PC-9 (cell line): ENCODE measurements around the gene FGF12. TPM values are rescaled to one million over a fixed set of nuclear protein-coding genes. Genes with fewer than 3 reads are reported as not detected.
"Not testable (repeated sequence)": the region's sequence is repeated elsewhere in the genome, so short reads cannot be mapped to it uniquely, and the experiment has no call there.

Experiments
- BruUV-seq: library from RNA; stranded (reverse); fragments of 400-500 nt; replicated peaks from 2 replicates; lab custom pipeline; 2021; lab: Mats Ljungman, UMichigan
- CTCF ChIA-PET: fragments of 300-600 bp; sonication (Branson Sonifier 250); formaldehyde crosslinking; loops from one replicate; lab custom pipeline; 2022; ENCODE audit warnings: antibody characterized with exemption; lab: Charles Lee
- POLR2A ChIA-PET: fragments of 300-600 bp; sonication (Branson Sonifier 250); formaldehyde crosslinking; loops from one replicate; lab custom pipeline; 2022; ENCODE audit warnings: antibody characterized with exemption; ENCODE audit not compliant: unreplicated experiment; lab: Charles Lee
- DNase-seq, 2 experiments: peaks; one replicate each; pipeline versions ENCODE4 v3.0.0 to v3.0.0-alpha.2; 2015 to 2022; ENCODE audit warnings: mixed read lengths in 1 of 2
- H2AFZ ChIP-seq: fragments of 200-600 bp; sonication (generic); 2 replicates; pipeline ENCODE4 v1.8.1; 2017; ENCODE audit warnings: antibody characterized with exemption
- H3F3A ChIP-seq: fragments of 200-600 bp; sonication (generic); 2 replicates; pipeline ENCODE4 v1.8.1; 2017; ENCODE audit warnings: antibody characterized with exemption, mild to moderate bottlenecking, low read depth; ENCODE audit not compliant: insufficient read depth
- H3K27ac ChIP-seq: fragments of 200-600 bp; sonication (generic); 2 replicates; pipeline ENCODE4 v1.6.1; 2016; ENCODE audit warnings: mixed run types
- H3K27me3 ChIP-seq: fragments of 200-600 bp; sonication (generic); 2 replicates; pipeline ENCODE4 v1.6.1; 2016; ENCODE audit warnings: low read depth, mixed run types; ENCODE audit not compliant: insufficient read depth
- H3K36me3 ChIP-seq: fragments of 200-600 bp; sonication (generic); 2 replicates; pipeline ENCODE4 v1.6.1; 2016; ENCODE audit warnings: low read depth, mixed run types
- H3K4me1 ChIP-seq: fragments of 200-600 bp; sonication (generic); replicated peaks from 2 replicates; pipeline ENCODE4 v1.6.1; 2016; ENCODE audit warnings: mixed run types; ENCODE audit not compliant: insufficient read depth
- H3K4me2 ChIP-seq: fragments of 200-600 bp; sonication (generic); 2 replicates; pipeline ENCODE4 v1.6.1; 2017; ENCODE audit warnings: mixed run types
- H3K4me3 ChIP-seq: fragments of 200-600 bp; sonication (generic); 2 replicates; pipeline ENCODE4 v1.6.1; 2016; ENCODE audit warnings: mixed run types
- H3K79me2 ChIP-seq: fragments of 200-600 bp; sonication (generic); 2 replicates; pipeline ENCODE4 v1.6.1; 2017; ENCODE audit warnings: low read depth, mixed run types
- H3K9me2 ChIP-seq: fragments of 200-600 bp; sonication (generic); 2 replicates; pipeline ENCODE4 v1.8.1; 2017; ENCODE audit warnings: mild to moderate bottlenecking; ENCODE audit not compliant: insufficient read depth
- H3K9me3 ChIP-seq: fragments of 200-600 bp; sonication (generic); 2 replicates; pipeline ENCODE4 v1.8.1; 2016; ENCODE audit warnings: low read depth; ENCODE audit not compliant: insufficient read depth
- H4K20me1 ChIP-seq: fragments of 200-600 bp; sonication (generic); 2 replicates; pipeline ENCODE4 v1.8.1; 2017; ENCODE audit not compliant: insufficient read depth
- EZH2 ChIP-seq: fragments of 200-600 bp; sonication (generic); IDR thresholded peaks from 2 replicates; pipeline ENCODE4 v1.8.0; 2017; ENCODE audit warnings: antibody characterized with exemption, low read depth
- intact Hi-C: fragments of 100-400 bp; cut with micrococcal nuclease; formaldehyde crosslinking; loops from one replicate; pipeline ENCODE4 v1.10.0; 2022; ENCODE audit not compliant: unreplicated experiment
- total RNA-seq: library from RNA; stranded (reverse); gene quantifications from 2 replicates; pipeline ENCODE4 v1.2.3, GENCODE V29; 2021
- TF ChIP-seq, protein P1 (sequence below): fragments of 200-600 bp; sonication (generic); conservative IDR thresholded peaks from 2 replicates; pipeline ENCODE4 v1.6.1; 2017; ENCODE audit warnings: mixed run types, antibody characterized with exemption, mild to moderate bottlenecking, moderate library complexity

The FGF12 gene
- total RNA-seq, 1 experiment from 2014 or later = 10.9 TPM

DNA sequence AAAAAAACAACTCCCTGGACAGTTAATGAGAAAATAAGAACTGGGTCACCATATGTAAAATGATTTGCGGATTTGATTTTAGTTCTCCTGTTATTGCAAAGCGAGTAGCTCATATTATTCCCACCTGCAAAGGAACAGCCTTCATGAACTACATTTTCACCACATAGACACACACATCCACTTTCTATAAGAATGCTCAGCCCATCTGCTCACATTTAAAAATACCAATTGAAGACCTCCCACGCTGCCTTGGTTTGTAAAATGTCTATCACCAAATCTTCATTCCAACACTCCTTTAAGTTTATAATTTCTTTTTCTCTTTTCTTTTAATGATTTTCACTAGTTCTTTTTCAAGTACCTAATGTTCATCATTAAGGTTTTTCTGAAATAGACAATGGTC is 148.6 kb downstream of the FGF12 start:
- Histone ChIP-seq H4K20me1 (no peaks in the 10 kb centered on the region), H3K9me3 (no peaks in the 10 kb centered on the region), H2AFZ (no peak overlapping the region), H3K27ac (no peak overlapping the region), H3K4me3 (no peak overlapping the region), H3K36me3 (no peaks in the 10 kb centered on the region), H3K4me2 (no peak overlapping the region), H3K4me1 (no peaks in the 10 kb centered on the region), H3K79me2 (no peaks in the 10 kb centered on the region), H3K27me3 (no peaks in the 10 kb centered on the region), H3K9me2 (no peaks in the 10 kb centered on the region), H3F3A (no peaks in the 10 kb centered on the region)
- DNase-seq = no peak
- TF ChIP-seq, protein P1, sequence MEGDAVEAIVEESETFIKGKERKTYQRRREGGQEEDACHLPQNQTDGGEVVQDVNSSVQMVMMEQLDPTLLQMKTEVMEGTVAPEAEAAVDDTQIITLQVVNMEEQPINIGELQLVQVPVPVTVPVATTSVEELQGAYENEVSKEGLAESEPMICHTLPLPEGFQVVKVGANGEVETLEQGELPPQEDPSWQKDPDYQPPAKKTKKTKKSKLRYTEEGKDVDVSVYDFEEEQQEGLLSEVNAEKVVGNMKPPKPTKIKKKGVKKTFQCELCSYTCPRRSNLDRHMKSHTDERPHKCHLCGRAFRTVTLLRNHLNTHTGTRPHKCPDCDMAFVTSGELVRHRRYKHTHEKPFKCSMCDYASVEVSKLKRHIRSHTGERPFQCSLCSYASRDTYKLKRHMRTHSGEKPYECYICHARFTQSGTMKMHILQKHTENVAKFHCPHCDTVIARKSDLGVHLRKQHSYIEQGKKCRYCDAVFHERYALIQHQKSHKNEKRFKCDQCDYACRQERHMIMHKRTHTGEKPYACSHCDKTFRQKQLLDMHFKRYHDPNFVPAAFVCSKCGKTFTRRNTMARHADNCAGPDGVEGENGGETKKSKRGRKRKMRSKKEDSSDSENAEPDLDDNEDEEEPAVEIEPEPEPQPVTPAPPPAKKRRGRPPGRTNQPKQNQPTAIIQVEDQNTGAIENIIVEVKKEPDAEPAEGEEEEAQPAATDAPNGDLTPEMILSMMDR = no peak
- no peak for TF ChIP-seq EZH2
- ChIA-PET CTCF (no interaction called here), POLR2A (no interaction called here)
- intact Hi-C loops = no loop called here
- BruUV-seq = no TSS peak

DNA sequence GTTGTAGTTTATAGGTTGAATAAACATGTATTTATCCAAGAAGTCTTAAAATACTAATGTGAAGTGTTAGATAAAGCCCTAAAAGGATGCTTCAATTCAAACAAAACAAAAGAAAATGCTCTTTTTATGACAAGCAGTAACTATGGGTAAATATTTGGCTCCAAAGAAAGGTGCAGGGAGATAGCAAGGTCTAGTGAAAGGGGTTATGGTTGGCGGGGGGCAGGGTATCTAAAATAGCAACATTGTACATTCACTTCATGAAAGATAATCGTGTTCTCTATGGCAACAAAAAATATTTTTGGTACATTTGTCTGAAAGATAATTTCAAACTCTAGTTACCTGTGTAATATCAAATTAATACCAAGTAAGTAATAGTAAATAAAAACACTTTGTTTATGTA is 149.5 kb downstream of the FGF12 start:
- ChIA-PET CTCF (no interaction called here), POLR2A (no interaction called here)
- no peaks in the 10 kb centered on the region for H3F3A ChIP-seq
- H3K9me3 ChIP-seq = no peaks in the 10 kb centered on the region
- TF ChIP-seq, protein P1 = no peak
- TF ChIP-seq EZH2 = no peak
- no peaks in the 10 kb centered on the region for H3K9me2 ChIP-seq
- H4K20me1 ChIP-seq = no peaks in the 10 kb centered on the region
- no peaks in the 10 kb centered on the region for H3K27me3 ChIP-seq
- H3K27ac ChIP-seq = no peak overlapping the region
- H3K36me3 ChIP-seq = no peaks in the 10 kb centered on the region
- no peaks in the 10 kb centered on the region for H3K79me2 ChIP-seq
- H3K4me2 ChIP-seq = no peak overlapping the region
- no peak for DNase-seq
- no TSS peak for BruUV-seq
- no peaks in the 10 kb centered on the region for H3K4me1 ChIP-seq
- H3K4me3 ChIP-seq = no peak overlapping the region
- H2AFZ ChIP-seq = no peak overlapping the region
- intact Hi-C loops = no loop called here

DNA sequence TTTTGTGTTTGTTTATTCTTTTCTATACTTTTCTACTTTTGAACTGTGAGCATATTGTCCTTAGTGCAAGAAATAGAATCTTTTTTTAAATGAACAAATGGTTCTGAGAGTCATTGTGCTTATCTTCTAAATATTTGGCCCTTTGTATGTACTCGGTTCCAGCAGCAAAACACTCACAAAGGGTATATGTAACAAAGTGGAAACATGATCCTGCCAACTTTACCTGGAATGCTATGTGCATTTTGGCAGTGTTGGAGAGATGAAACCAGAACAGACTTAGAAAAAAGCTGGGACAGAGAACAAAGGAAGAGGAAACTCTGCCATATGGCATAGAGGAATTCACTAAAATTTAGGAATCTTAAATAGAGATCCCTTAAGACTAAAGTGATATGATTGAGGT is 150.1 kb downstream of the FGF12 start:
- CTCF ChIA-PET = no interaction called here

DNA sequence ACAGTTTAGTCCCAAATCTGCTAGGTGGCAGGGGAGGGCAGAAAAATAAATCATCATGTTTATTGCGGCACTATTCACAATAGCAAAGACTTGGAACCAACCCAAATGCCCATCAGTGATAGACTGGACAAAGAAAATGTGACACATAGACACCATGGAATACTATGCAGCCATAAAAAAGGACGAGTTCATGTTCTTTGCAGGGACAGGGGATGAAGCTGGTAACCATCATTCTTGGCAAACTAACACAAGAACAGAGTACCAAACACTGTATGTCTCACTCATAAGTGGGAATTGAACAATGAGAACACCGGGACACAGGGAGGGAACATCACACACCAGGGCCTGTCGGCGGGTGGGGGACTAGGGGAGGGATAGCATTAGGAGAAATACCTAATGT is 150.6 kb downstream of the FGF12 start:
- H3K79me2 ChIP-seq, H3K9me3 ChIP-seq, POLR2A ChIA-PET, H3K9me2 ChIP-seq, H3K27ac ChIP-seq, CTCF ChIA-PET, BruUV-seq, H4K20me1 ChIP-seq, H3F3A ChIP-seq, H2AFZ ChIP-seq, H3K4me3 ChIP-seq, H3K27me3 ChIP-seq, DNase-seq, intact Hi-C loops, H3K4me1 ChIP-seq, H3K4me2 ChIP-seq, H3K36me3 ChIP-seq: not testable (repeated sequence)

More for the DNA sequence above, 150.1 kb downstream of the FGF12 start:
- intact Hi-C loops = no loop called here
- POLR2A ChIA-PET = no interaction called here
- no peaks in the 10 kb centered on the region for H3K36me3 ChIP-seq
- H3K27ac ChIP-seq = no peak overlapping the region
- no peaks in the 10 kb centered on the region for H3K79me2 ChIP-seq
- DNase-seq = no peak
- no peaks in the 10 kb centered on the region for H3F3A ChIP-seq
- TF ChIP-seq, protein P1 = no peak
- TF ChIP-seq EZH2 = no peak
- no peaks in the 10 kb centered on the region for H3K27me3 ChIP-seq
- H3K4me2 ChIP-seq = no peak overlapping the region
- H3K9me3 ChIP-seq = no peaks in the 10 kb centered on the region
- no peak overlapping the region for H3K4me3 ChIP-seq
- H2AFZ ChIP-seq = no peak overlapping the region
- H3K9me2 ChIP-seq = no peaks in the 10 kb centered on the region
- no TSS peak for BruUV-seq
- no peaks in the 10 kb centered on the region for H3K4me1 ChIP-seq
- no peaks in the 10 kb centered on the region for H4K20me1 ChIP-seq
